Endothelial cell of umbilical vein (primary cell): ENCODE data around the gene VCP. TPM values are rescaled to one million over a fixed set of nuclear protein-coding genes. Genes with fewer than 3 reads are reported as not detected.

Source experiments
- BruUV-seq: library from RNA; stranded (reverse); fragments of 400-500 nt; replicated peaks from 2 replicates; lab custom pipeline; 2021; lab: Mats Ljungman, UMichigan
- CTCF ChIA-PET: fragments of 300-600, 350-600 bp; sonication (Branson Sonifier 250); formaldehyde crosslinking; loops from one replicate; lab custom pipeline; 2021; ENCODE audit warnings: antibody characterized with exemption, inconsistent platforms; lab: Charles Lee
- POLR2A ChIA-PET: fragments of 300-600, 350-600 bp; sonication (Branson Sonifier 250); formaldehyde crosslinking; loops from one replicate; lab custom pipeline; 2021; ENCODE audit warnings: antibody characterized with exemption, inconsistent platforms; lab: Charles Lee
- DNase-seq: peaks from one replicate; pipeline ENCODE4 v3.0.0-alpha.2; 2011; ENCODE audit warnings: low read depth, low spot score
- FAIRE-seq: peaks from 2 replicates; lab custom pipeline; 2011; peaks lifted over from hg19 to GRCh38; lab: Jason Lieb, UNC
- H2AFZ ChIP-seq: 2 replicates; pipeline ENCODE4 v1.6.0; 2012; ENCODE audit warnings: low read depth, low read length, control low read depth, inconsistent platforms
- H3K27ac ChIP-seq: 2 replicates; pipeline ENCODE4 v1.5.1; 2011; ENCODE audit warnings: low read depth, mild to moderate bottlenecking, control low read depth, low read length, moderate library complexity; ENCODE audit not compliant: insufficient read depth
- H3K27me3 ChIP-seq, 2 experiments: 2 replicates each; pipeline versions ENCODE4 v1.6.0 to v1.6.1; 2011; ENCODE audit warnings: low read length in 2 of 2, mixed read lengths in 1 of 2; ENCODE audit not compliant: control insufficient read depth in 2 of 2, insufficient read depth in 2 of 2
- H3K36me3 ChIP-seq, 2 experiments: 2 replicates in 1 of 2; 3 replicates in 1 of 2; pipeline ENCODE4 v1.5.1; 2011; ENCODE audit warnings: low read length in 2 of 2, mild to moderate bottlenecking in 1 of 2, moderate library complexity in 1 of 2; ENCODE audit not compliant: control insufficient read depth in 2 of 2, insufficient read depth in 2 of 2; ENCODE audit errors: extremely low read depth in 1 of 2
- H3K4me1 ChIP-seq: 3 replicates; pipeline ENCODE4 v1.5.1; 2011; ENCODE audit warnings: mild to moderate bottlenecking, low read length; ENCODE audit not compliant: control insufficient read depth, insufficient read depth; ENCODE audit errors: extremely low read depth
- H3K4me2 ChIP-seq: 2 replicates; pipeline ENCODE4 v1.6.1; 2011; ENCODE audit warnings: low read length, control low read depth, mixed read lengths; ENCODE audit not compliant: insufficient read depth
- H3K4me3 ChIP-seq, 3 experiments: fragments of 200-600 bp in 1 of 3; sonication (generic), shearing (Covaris generic) in 1 of 3; replicated peaks in 1 of 3; 2 replicates each; pipeline ENCODE4 v1.5.1; 2011 to 2016; ENCODE audit warnings: control low read depth in 3 of 3, low read length in 3 of 3, mild to moderate bottlenecking in 2 of 3, inconsistent platforms in 1 of 3, low read depth in 1 of 3, moderate library complexity in 1 of 3; ENCODE audit not compliant: insufficient read depth in 1 of 3
- H3K79me2 ChIP-seq: 2 replicates; pipeline ENCODE4 v1.6.0; 2012; ENCODE audit warnings: low read length, inconsistent platforms; ENCODE audit not compliant: control insufficient read depth, insufficient read depth
- H3K9ac ChIP-seq: replicated peaks from 2 replicates; pipeline ENCODE3; 2011; ENCODE audit warnings: low read length, control low read depth; ENCODE audit not compliant: insufficient read depth; ENCODE audit errors: extremely low read depth
- H3K9me1 ChIP-seq: replicated peaks from 3 replicates; pipeline ENCODE4 v1.6.0; 2011; ENCODE audit warnings: mild to moderate bottlenecking, low read length; ENCODE audit not compliant: control insufficient read depth, insufficient read depth; ENCODE audit errors: extremely low read depth
- H3K9me3 ChIP-seq: replicated peaks from 2 replicates; pipeline ENCODE4 v1.5.1; 2012; ENCODE audit warnings: low read length, inconsistent platforms; ENCODE audit not compliant: control insufficient read depth, insufficient read depth
- H4K20me1 ChIP-seq: replicated peaks from 2 replicates; pipeline ENCODE3; 2011; ENCODE audit warnings: mild to moderate bottlenecking, low read length; ENCODE audit not compliant: control insufficient read depth, insufficient read depth; ENCODE audit errors: extremely low read depth
- CTCF ChIP-seq, 2 donors: IDR thresholded peaks; 1 replicate in 1 of 2; 2 replicates in 1 of 2; pipeline ENCODE4 v1.5.1; 2011; ENCODE audit warnings: low read length in 2 of 2, mild to moderate bottlenecking in 2 of 2, moderate library complexity in 2 of 2, control low read depth in 1 of 2, inconsistent platforms in 1 of 2, low read depth in 1 of 2; ENCODE audit not compliant: insufficient read depth in 1 of 2; ENCODE audit errors: extremely low read depth in 1 of 2
- EZH2 ChIP-seq: IDR thresholded peaks from 2 replicates; pipeline ENCODE4 v1.6.1; 2012; ENCODE audit warnings: borderline replicate concordance, low read depth, mild to moderate bottlenecking, moderate library complexity, low read length, inconsistent platforms; ENCODE audit not compliant: severe bottlenecking
- FOS ChIP-seq: IDR thresholded peaks from 2 replicates; pipeline ENCODE4 v1.6.1; 2011; ENCODE audit warnings: mild to moderate bottlenecking, low read length, moderate library complexity, borderline replicate concordance; ENCODE audit not compliant: insufficient read depth
- GATA2 ChIP-seq: IDR thresholded peaks from 2 replicates; pipeline ENCODE4 v1.7.0; 2011; ENCODE audit warnings: low read depth, mild to moderate bottlenecking, moderate library complexity, mixed read lengths, low read length; ENCODE audit not compliant: insufficient read length, insufficient read depth
- JUN ChIP-seq: IDR thresholded peaks from 2 replicates; pipeline ENCODE4 v1.6.1; 2011; ENCODE audit warnings: borderline replicate concordance, low read depth; ENCODE audit not compliant: insufficient read length, insufficient read depth
- MAX ChIP-seq: IDR thresholded peaks from 2 replicates; pipeline ENCODE4 v1.6.1; 2011; ENCODE audit not compliant: insufficient read depth, insufficient read length
- MYC ChIP-seq: IDR thresholded peaks from one replicate; pipeline ENCODE4 v1.6.1; 2011; ENCODE audit warnings: mild to moderate bottlenecking, low read depth, low read length
- POLR2A ChIP-seq: IDR thresholded peaks from 2 replicates; pipeline ENCODE4 v1.6.1; 2012; ENCODE audit warnings: low read depth, mild to moderate bottlenecking, control low read depth, low read length
- POLR2AphosphoS5 ChIP-seq: IDR thresholded peaks from 2 replicates; pipeline ENCODE4 v1.6.1; 2012; ENCODE audit warnings: low read depth, mild to moderate bottlenecking, control low read depth, low read length, moderate library complexity; ENCODE audit not compliant: insufficient read depth
- dilution Hi-C: fragments of 300-500 bp; cut with MboI; formaldehyde crosslinking; loops from one replicate; pipeline ENCODE4 v1.15.0; 2019; ENCODE audit warnings: low sequenced_read_pairs; ENCODE audit not compliant: extremely low pct_ligation_motif_present
- intact Hi-C: fragments of 100-400 bp; cut with micrococcal nuclease; formaldehyde crosslinking; loops from one replicate; pipeline ENCODE4 v1.10.0; 2022
- polyA plus RNA-seq, 4 experiments: library from polyadenylated mRNA; depleted of rRNA in 3 of 4; stranded (reverse) in 3 of 4; unstranded in 1 of 4; fragments of >200 nt; gene quantifications; 2 replicates each; pipeline versions ENCODE4 v1.2.1 to v1.2.3, GENCODE V29; 2011 to 2012; ENCODE audit warnings: missing spikeins in 1 of 4
- total RNA-seq: library from RNA; stranded (reverse); gene quantifications from 2 replicates; pipeline ENCODE4 v1.2.3, GENCODE V29; 2021

Gene VCP
- total and polyA plus RNA-seq, 2 donors (not counting 3 experiments of a cell fraction or from before 2014, with no cell fraction given): 349 to 493 TPM

DNA sequence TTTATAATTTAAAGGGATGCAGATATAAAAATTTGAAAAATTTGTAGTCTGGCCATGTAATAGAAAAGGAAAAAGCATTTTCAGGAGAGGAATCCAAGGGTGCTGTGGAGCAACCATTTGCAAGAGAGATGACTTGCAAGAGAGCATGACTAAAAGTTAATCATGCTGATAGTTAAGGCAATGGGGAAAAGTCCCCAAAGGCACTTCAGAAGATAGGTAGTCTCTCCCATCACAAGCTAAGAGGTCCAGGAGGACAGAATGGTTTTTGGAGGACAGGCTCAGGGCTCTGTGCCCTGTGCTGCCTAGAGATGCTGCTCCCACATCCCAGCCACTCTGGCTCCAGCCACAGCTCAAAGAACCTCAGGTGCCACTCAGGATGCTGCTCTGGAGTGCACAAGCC is 44.1 kb downstream of the VCP start:
- ChIA-PET CTCF (interaction anchor here (0.9 to 4.5 kb wide), 5 partner anchors 13 to 129 kb away, joined by 3 to 29 read pairs (median 4); no protein-coding TSS in a partner anchor), POLR2A (no interaction called here)
- no peak overlapping the region for H3K4me2 ChIP-seq
- H3K27ac ChIP-seq: no peak overlapping the region
- H2AFZ ChIP-seq: no peak overlapping the region
- no peak overlapping the region for H3K4me3 ChIP-seq
- dilution Hi-C loops: no loop called here
- H3K9me3 ChIP-seq: no peaks in the 10 kb centered on the region
- no TSS peak for BruUV-seq
- H3K36me3 ChIP-seq: no peaks in the 10 kb centered on the region
- no peak overlapping the region for H3K9ac ChIP-seq
- no peak for DNase-seq
- H3K4me1 ChIP-seq: peaks cover 9% of the 10 kb centered on the region
- no peak for FAIRE-seq
- no peaks in the 10 kb centered on the region for H3K27me3 ChIP-seq
- intact Hi-C loops: no loop called here
- TF ChIP-seq MAX (no peak), POLR2A (no peak), FOS (no peak), MYC (no peak), EZH2 (no peak), GATA2 (no peak), POLR2AphosphoS5 (no peak), CTCF (IDR thresholded peaks at IDR 0.05; ENCODE audit: extremely low read depth in 1 of 2, insufficient read depth in 1 of 2, low read depth in 1 of 2, low read length in 2 of 2) (no peak), JUN (no peak)
- H3K9me1 ChIP-seq: no peaks in the 10 kb centered on the region
- H3K79me2 ChIP-seq: no peaks in the 10 kb centered on the region
- H4K20me1 ChIP-seq: no peaks in the 10 kb centered on the region
